Testis (tissue), 2 donors: ENCODE measurements around the gene PELI1.

Experiments
- POLR2A ChIP-seq: fragments of 450-650 bp; IDR thresholded peaks from one replicate; pipeline ENCODE4 v1.6.1; 2017; ENCODE audit warnings: antibody characterized with exemption, mild to moderate bottlenecking, moderate library complexity
- TF ChIP-seq, protein P1 (sequence below), 3 experiments: fragments of 450-650 bp in 2 of 3; fragments of 200-600 bp in 1 of 3; sonication (generic) in 1 of 3; IDR thresholded peaks; one replicate each; pipeline ENCODE4 v1.5.1; 2016 to 2019; ENCODE audit warnings: antibody characterized with exemption in 3 of 3, mild to moderate bottlenecking in 2 of 3, moderate library complexity in 1 of 3

DNA sequence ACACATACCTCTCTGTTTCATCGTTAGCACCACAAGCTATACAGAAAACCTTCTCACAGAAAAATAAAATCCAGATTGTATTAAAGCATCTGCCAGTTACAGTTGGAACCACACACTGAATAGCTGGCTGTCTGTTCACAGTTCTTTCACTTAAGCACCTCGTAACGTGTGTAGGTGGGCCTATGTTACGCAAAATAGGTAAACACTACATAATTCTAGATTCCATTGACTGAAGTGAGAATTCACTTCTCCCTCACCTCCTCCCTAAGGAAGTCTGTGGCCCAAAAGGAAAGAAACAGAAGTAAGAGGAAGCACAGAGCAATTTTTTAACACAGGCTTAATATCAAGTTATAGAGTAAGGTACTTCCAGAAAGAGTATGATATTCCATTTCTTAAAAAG lies 24.9 kb downstream of the PELI1 start:
- TF ChIP-seq, protein P1, sequence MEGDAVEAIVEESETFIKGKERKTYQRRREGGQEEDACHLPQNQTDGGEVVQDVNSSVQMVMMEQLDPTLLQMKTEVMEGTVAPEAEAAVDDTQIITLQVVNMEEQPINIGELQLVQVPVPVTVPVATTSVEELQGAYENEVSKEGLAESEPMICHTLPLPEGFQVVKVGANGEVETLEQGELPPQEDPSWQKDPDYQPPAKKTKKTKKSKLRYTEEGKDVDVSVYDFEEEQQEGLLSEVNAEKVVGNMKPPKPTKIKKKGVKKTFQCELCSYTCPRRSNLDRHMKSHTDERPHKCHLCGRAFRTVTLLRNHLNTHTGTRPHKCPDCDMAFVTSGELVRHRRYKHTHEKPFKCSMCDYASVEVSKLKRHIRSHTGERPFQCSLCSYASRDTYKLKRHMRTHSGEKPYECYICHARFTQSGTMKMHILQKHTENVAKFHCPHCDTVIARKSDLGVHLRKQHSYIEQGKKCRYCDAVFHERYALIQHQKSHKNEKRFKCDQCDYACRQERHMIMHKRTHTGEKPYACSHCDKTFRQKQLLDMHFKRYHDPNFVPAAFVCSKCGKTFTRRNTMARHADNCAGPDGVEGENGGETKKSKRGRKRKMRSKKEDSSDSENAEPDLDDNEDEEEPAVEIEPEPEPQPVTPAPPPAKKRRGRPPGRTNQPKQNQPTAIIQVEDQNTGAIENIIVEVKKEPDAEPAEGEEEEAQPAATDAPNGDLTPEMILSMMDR (IDR thresholded peaks at IDR 0.05): no peak
- TF ChIP-seq POLR2A: no peak
